CD14-positive monocyte (primary cell): ENCODE results near the gene FAM234A. TPM values are rescaled to one million over a fixed set of nuclear protein-coding genes. Genes with fewer than 3 reads are reported as not detected.
A peak's percentile ranks its signal among the peaks of the same experiment; 100 is the strongest.

Experiments
- DNase-seq, 3 donors: peaks; one replicate each; pipeline ENCODE4 v3.0.0-alpha.2; 2011 to 2022
- H2AFZ ChIP-seq: 2 replicates; pipeline ENCODE4 v1.6.0; 2012; ENCODE audit warnings: mild to moderate bottlenecking, low read depth, low read length, inconsistent platforms; ENCODE audit not compliant: insufficient read depth, poor library complexity, severe bottlenecking
- H3K27ac ChIP-seq, 2 donors: 1 replicate in 1 of 2; 2 replicates in 1 of 2; pipeline ENCODE4 v1.5.1; 2012 to 2013; ENCODE audit warnings: low read length in 2 of 2, control low read depth in 1 of 2, inconsistent platforms in 1 of 2, low read depth in 1 of 2, mild to moderate bottlenecking in 1 of 2
- H3K27me3 ChIP-seq, 2 donors: one replicate each; pipeline versions ENCODE4 v1.6.0 to v1.6.1; 2011 to 2013; ENCODE audit warnings: low read length in 2 of 2; ENCODE audit not compliant: control insufficient read depth in 2 of 2, insufficient read depth in 2 of 2
- H3K36me3 ChIP-seq, 2 donors: replicated peaks in 1 of 2; 1 replicate in 1 of 2; 2 replicates in 1 of 2; pipeline versions ENCODE4 v1.5.1 to v1.6.1; 2012 to 2013; ENCODE audit warnings: low read length in 2 of 2, control low read depth in 1 of 2, inconsistent platforms in 1 of 2, mild to moderate bottlenecking in 1 of 2; ENCODE audit not compliant: insufficient read depth in 2 of 2, control insufficient read depth in 1 of 2
- H3K4me1 ChIP-seq, 2 donors: 1 replicate in 1 of 2; 2 replicates in 1 of 2; pipeline versions ENCODE4 v1.5.1 to v1.6.1; 2012 to 2013; ENCODE audit warnings: low read length in 2 of 2, control low read depth in 1 of 2, inconsistent platforms in 1 of 2, mild to moderate bottlenecking in 1 of 2, moderate library complexity in 1 of 2; ENCODE audit not compliant: insufficient read depth in 2 of 2, control insufficient read depth in 1 of 2
- H3K4me2 ChIP-seq: replicated peaks from 2 replicates; pipeline ENCODE3; 2012; ENCODE audit warnings: low read length, moderate library complexity, mild to moderate bottlenecking; ENCODE audit not compliant: poor library complexity, severe bottlenecking; ENCODE audit errors: extremely low read depth
- H3K4me3 ChIP-seq, 3 experiments: fragments of 200-600 bp in 1 of 3; sonication (generic) in 1 of 3; replicated peaks in 1 of 3; 1 replicate in 2 of 3; 2 replicates in 1 of 3; pipeline ENCODE4 v1.5.1; 2011 to 2013; ENCODE audit warnings: low read length in 3 of 3, mild to moderate bottlenecking in 3 of 3, control low read depth in 2 of 3, low read depth in 2 of 3, inconsistent platforms in 1 of 3, moderate library complexity in 1 of 3
- H3K79me2 ChIP-seq: 2 replicates; pipeline ENCODE4 v1.6.0; 2012; ENCODE audit warnings: mild to moderate bottlenecking, control low read depth, inconsistent platforms, low read length, moderate library complexity; ENCODE audit not compliant: insufficient read depth
- H3K9ac ChIP-seq: 2 replicates; pipeline ENCODE4 v1.6.0; 2017; ENCODE audit warnings: low read length, mild to moderate bottlenecking; ENCODE audit not compliant: insufficient read depth, poor library complexity, severe bottlenecking
- H3K9me3 ChIP-seq, 2 donors: replicated peaks in 1 of 2; 1 replicate in 1 of 2; 2 replicates in 1 of 2; pipeline versions ENCODE4 v1.5.1 to v1.6.1; 2012 to 2013; ENCODE audit warnings: low read length in 2 of 2, control low read depth in 1 of 2; ENCODE audit not compliant: control insufficient read depth in 1 of 2, insufficient read depth in 1 of 2
- H4K20me1 ChIP-seq: 2 replicates; pipeline ENCODE4 v1.6.0; 2012; ENCODE audit warnings: mild to moderate bottlenecking, low read length, control low read depth, moderate library complexity; ENCODE audit not compliant: insufficient read depth
- H3K27ac Mint-ChIP-seq, 7 donors: one replicate each; pipeline ENCODE4 v1.8.0; 2020; ENCODE audit warnings: mild to moderate bottlenecking in 7 of 7, mixed read lengths in 7 of 7, moderate library complexity in 6 of 7, inconsistent platforms in 2 of 7
- H3K27me3 Mint-ChIP-seq, 3 donors: one replicate each; pipeline ENCODE4 v1.8.0; 2021 to 2022; ENCODE audit warnings: low read depth in 3 of 3, mild to moderate bottlenecking in 3 of 3, mixed read lengths in 3 of 3, moderate library complexity in 3 of 3, inconsistent platforms in 1 of 3
- H3K36me3 Mint-ChIP-seq, 2 donors: one replicate each; pipeline ENCODE4 v1.8.0; 2020; ENCODE audit warnings: mixed read lengths in 2 of 2, inconsistent platforms in 1 of 2, mild to moderate bottlenecking in 1 of 2
- H3K4me1 Mint-ChIP-seq: one replicate; pipeline ENCODE4 v1.8.0; 2020; ENCODE audit warnings: mild to moderate bottlenecking, mixed read lengths
- H3K4me3 Mint-ChIP-seq, 2 donors: one replicate each; pipeline ENCODE4 v1.8.0; 2020; ENCODE audit warnings: mild to moderate bottlenecking in 2 of 2, mixed read lengths in 2 of 2, moderate library complexity in 1 of 2
- H3K9me3 Mint-ChIP-seq, 7 donors: one replicate each; pipeline ENCODE4 v1.8.0; 2020 to 2022; ENCODE audit warnings: mixed read lengths in 7 of 7, mild to moderate bottlenecking in 6 of 7, moderate library complexity in 6 of 7, inconsistent platforms in 2 of 7
- WGBS: methylation state at CpG from one replicate; pipeline ENCODE4 v1.1.5; 2013; ENCODE audit warnings: missing lambda C conversion rate; ENCODE audit not compliant: insufficient coverage; 5-methylcytosine and 5-hydroxymethylcytosine counted together
- intact Hi-C, 2 donors: fragments of 100-400 bp; cut with micrococcal nuclease; formaldehyde crosslinking; loops; one replicate each; pipeline versions ENCODE4 v1.15.0 to v1.15.1; 2023
- polyA plus RNA-seq, 3 donors: library from polyadenylated mRNA; depleted of rRNA in 1 of 3; unstranded in 2 of 3; stranded (reverse) in 1 of 3; fragments of 300-500 nt in 2 of 3; fragments of >200 nt in 1 of 3; fragmentation: Illumina TruSeq in 2 of 3; gene quantifications; 1 replicate in 2 of 3; 2 replicates in 1 of 3; pipeline ENCODE4 v1.2.3, GENCODE V29; 2012 to 2021
- TF ChIP-seq, protein P1 (sequence below): fragments of 200-600 bp; IDR thresholded peaks from one replicate; pipeline ENCODE4 v1.8.0; 2022; ENCODE audit warnings: antibody characterized with exemption, mild to moderate bottlenecking

FAM234A gene
- polyA plus RNA-seq, 3 donors: 22.5 to 40.4 (median 25.1) TPM

DNA sequence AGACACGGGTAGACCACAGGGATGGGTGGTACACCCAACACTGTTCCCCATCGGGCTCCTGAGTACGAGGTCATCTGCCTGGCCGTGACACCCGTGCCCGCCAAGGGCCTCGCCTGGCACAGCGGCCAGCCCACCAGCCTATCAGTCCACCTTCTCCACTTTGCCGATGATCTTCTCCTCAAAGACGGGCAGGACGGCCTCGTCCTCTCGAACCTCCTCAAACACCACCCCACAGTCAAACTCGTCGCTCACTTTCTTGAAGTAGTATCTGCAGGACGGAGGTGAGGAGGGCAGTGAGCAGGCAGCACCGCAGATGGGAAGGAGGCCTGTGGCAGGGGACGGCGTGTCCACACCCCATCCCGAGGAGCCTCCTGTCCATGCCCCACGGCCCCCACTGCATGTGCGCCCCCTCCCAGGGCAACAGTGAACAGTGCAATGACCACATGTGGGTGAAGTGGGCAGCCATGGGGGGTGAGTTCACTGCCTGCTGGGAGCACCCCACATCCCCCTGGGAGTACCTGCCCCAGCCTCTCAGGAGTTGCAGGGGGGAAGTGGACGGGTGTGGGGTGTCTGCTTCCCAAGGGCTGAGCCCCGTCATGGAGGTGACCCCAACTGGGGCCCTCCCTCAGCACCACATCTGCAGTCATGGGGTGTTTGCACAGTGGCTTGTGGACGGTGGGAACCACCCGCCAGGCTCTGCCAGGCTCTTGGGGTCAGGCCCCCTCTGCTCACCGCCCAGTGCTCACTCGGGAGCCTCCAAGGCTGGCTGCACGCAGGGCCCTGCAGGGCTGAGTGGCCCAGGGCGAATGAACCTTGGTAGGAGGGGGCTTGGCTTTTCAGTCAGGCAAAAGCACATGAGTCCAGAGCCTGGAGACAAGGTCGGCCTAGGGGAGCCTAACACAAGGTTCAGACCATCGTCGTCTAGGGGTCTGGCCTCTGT lies 53.6 kb downstream of the FAM234A start:
- H3K36me3 ChIP-seq: peaks cover 65 to 70% of the 10 kb centered on the region in 2 donors
- H3K4me1 Mint-ChIP-seq: no peaks in the 10 kb centered on the region
- intact Hi-C loops: loop anchor here in 1 of 2 donors (5.0 kb wide), 1 partner anchor 86 kb away; no protein-coding TSS in a partner anchor

GRCh38 chr16:289395-289997 lies 54.9 kb downstream of the FAM234A start:
- Histone ChIP-seq H3K9me3 (peaks cover 12 to 14% of the 10 kb centered on the region in 2 donors), H3K79me2 (no peaks in the 10 kb centered on the region), H3K4me2 (no peak overlapping the region), H3K9ac (no peak overlapping the region), H4K20me1 (no peaks in the 10 kb centered on the region), H3K36me3 (peaks cover 73 to 80% of the 10 kb centered on the region in 2 donors), H3K27ac (no peak overlapping the region), H2AFZ (no peak overlapping the region), H3K27me3 (no peaks in the 10 kb centered on the region), H3K4me3 (no peak overlapping the region), H3K4me1 (no peaks in the 10 kb centered on the region)
- no peak for DNase-seq
- no peak overlapping the region for H3K4me3 Mint-ChIP-seq
- WGBS: 96% methylated on average over 22 of the region's 22 CpGs
- no peaks in the 10 kb centered on the region for H3K27me3 Mint-ChIP-seq
- H3K27ac Mint-ChIP-seq: peak overlapping the region in 1 of 7 donors; percentile 37
- H3K4me1 Mint-ChIP-seq: no peaks in the 10 kb centered on the region
- TF ChIP-seq, protein P1, sequence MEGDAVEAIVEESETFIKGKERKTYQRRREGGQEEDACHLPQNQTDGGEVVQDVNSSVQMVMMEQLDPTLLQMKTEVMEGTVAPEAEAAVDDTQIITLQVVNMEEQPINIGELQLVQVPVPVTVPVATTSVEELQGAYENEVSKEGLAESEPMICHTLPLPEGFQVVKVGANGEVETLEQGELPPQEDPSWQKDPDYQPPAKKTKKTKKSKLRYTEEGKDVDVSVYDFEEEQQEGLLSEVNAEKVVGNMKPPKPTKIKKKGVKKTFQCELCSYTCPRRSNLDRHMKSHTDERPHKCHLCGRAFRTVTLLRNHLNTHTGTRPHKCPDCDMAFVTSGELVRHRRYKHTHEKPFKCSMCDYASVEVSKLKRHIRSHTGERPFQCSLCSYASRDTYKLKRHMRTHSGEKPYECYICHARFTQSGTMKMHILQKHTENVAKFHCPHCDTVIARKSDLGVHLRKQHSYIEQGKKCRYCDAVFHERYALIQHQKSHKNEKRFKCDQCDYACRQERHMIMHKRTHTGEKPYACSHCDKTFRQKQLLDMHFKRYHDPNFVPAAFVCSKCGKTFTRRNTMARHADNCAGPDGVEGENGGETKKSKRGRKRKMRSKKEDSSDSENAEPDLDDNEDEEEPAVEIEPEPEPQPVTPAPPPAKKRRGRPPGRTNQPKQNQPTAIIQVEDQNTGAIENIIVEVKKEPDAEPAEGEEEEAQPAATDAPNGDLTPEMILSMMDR: no peak
- intact Hi-C loops: loop anchor here in 1 of 2 donors (5.0 kb wide), 1 partner anchor 87 kb away; no protein-coding TSS in a partner anchor
- H3K9me3 Mint-ChIP-seq: peaks cover 0 to 22% (median 8%) of the 10 kb centered on the region in 7 donors
- H3K36me3 Mint-ChIP-seq: peaks cover 50 to 77% of the 10 kb centered on the region in 2 donors

More for the DNA sequence above, 53.6 kb downstream of the FAM234A start:
- TF ChIP-seq, protein P1: no peak
- Mint-ChIP-seq H3K27ac (peak overlapping the region in 1 of 7 donors; percentile 17), H3K27me3 (no peaks in the 10 kb centered on the region), H3K4me3 (no peak overlapping the region), H3K36me3 (peaks cover 43 to 65% of the 10 kb centered on the region in 2 donors), H3K9me3 (peaks cover 0 to 22% (median 8%) of the 10 kb centered on the region in 7 donors)
- Histone ChIP-seq H3K79me2 (no peaks in the 10 kb centered on the region), H3K9me3 (peaks cover 12 to 14% of the 10 kb centered on the region in 2 donors), H3K27me3 (no peaks in the 10 kb centered on the region), H3K4me2 (no peak overlapping the region), H3K27ac (no peak overlapping the region), H2AFZ (no peak overlapping the region), H3K9ac (no peak overlapping the region), H3K4me1 (no peaks in the 10 kb centered on the region), H4K20me1 (no peaks in the 10 kb centered on the region), H3K4me3 (no peak overlapping the region)
- over 99% methylated on average over 23 of the region's 33 CpGs for WGBS
- no peak for DNase-seq
